Thoracic aorta (tissue), 2 donors: ENCODE results near the gene TLR3. TPM values are rescaled to one million over a fixed set of nuclear protein-coding genes. Genes with fewer than 3 reads are reported as not detected.

Experiments
- ATAC-seq: fragments of 150-250 bp; one replicate; pipeline ENCODE4 v1.8.0; 2017; ENCODE audit warnings: low read depth; ENCODE audit not compliant: insufficient number of reproducible peaks, low FRiP score
- DNase-seq: peaks from one replicate; pipeline ENCODE4 v3.0.0-alpha.2; 2020; ENCODE audit warnings: low spot score
- H3K27ac ChIP-seq, 2 donors: fragments of 200-600 bp; sonication (generic); 1 replicate in 1 of 2; 2 replicates in 1 of 2; pipeline ENCODE4 v1.5.1; 2016; ENCODE audit warnings: mild to moderate bottlenecking in 2 of 2, moderate library complexity in 2 of 2
- H3K27me3 ChIP-seq: fragments of 200-600 bp; sonication (generic); replicated peaks from 2 replicates; pipeline ENCODE4 v1.6.0; 2016; ENCODE audit warnings: mild to moderate bottlenecking; ENCODE audit not compliant: insufficient read depth
- H3K36me3 ChIP-seq: fragments of 200-600 bp; sonication (generic); one replicate; pipeline ENCODE4 v1.5.1; 2016
- H3K4me1 ChIP-seq, 2 donors: fragments of 200-600 bp; sonication (generic); 1 replicate in 1 of 2; 2 replicates in 1 of 2; pipeline versions ENCODE4 v1.5.1 to v1.6.0; 2016; ENCODE audit warnings: low read depth in 2 of 2, mild to moderate bottlenecking in 1 of 2; ENCODE audit not compliant: control insufficient read depth in 1 of 2
- H3K4me3 ChIP-seq: fragments of 200-600 bp; sonication (generic); 2 replicates; pipeline ENCODE4 v1.5.1; 2016; ENCODE audit warnings: mild to moderate bottlenecking
- H3K9me3 ChIP-seq: fragments of 200-600 bp; sonication (generic); 2 replicates; pipeline ENCODE4 v1.5.1; 2016
- CTCF ChIP-seq: fragments of 200-600 bp; sonication (generic); IDR thresholded peaks from one replicate; pipeline ENCODE4 v1.5.1; 2019; ENCODE audit warnings: antibody characterized with exemption
- total RNA-seq, 2 donors: library from RNA; depleted of rRNA; stranded (reverse); fragments of >200 nt; gene quantifications; one replicate each; pipeline versions ENCODE4 v1.1.0 to v1.2.3, GENCODE V29; 2016

TLR3 gene
- total RNA-seq, 2 donors from 2014 or later, result 3.5 to 5.7 TPM

GRCh38 chr4:186105647-186106321, 36.8 kb downstream of the TLR3 start:
- Histone ChIP-seq H3K9me3 (no peaks in the 10 kb centered on the region), H3K4me1 (peaks cover 10 to 16% of the 10 kb centered on the region in 2 donors), H3K36me3 (no peaks in the 10 kb centered on the region), H3K4me3 (peak overlapping the region; percentile 76), H3K27ac (no peak overlapping the region), H3K27me3 (no peaks in the 10 kb centered on the region)
- DNase-seq (no peak), ATAC-seq (no peak)
- no peak for TF ChIP-seq CTCF

- no peak overlapping the region for H3K27ac ChIP-seq
- DNase-seq, result no peak
- H3K9me3 ChIP-seq, result no peaks in the 10 kb centered on the region
- no peaks in the 10 kb centered on the region for H3K27me3 ChIP-seq
- no peaks in the 10 kb centered on the region for H3K36me3 ChIP-seq
- TF ChIP-seq CTCF, result no peak
- H3K4me3 ChIP-seq, result no peak overlapping the region
- no peak for ATAC-seq
- peaks cover 10 to 16% of the 10 kb centered on the region in 2 donors for H3K4me1 ChIP-seq
Observed at GRCh38 chr4:186107947-186108346, 39.0 kb downstream of the TLR3 start.

GRCh38 chr4:186108391-186108790, 39.4 kb downstream of the TLR3 start:
- Histone ChIP-seq H3K9me3 (no peaks in the 10 kb centered on the region), H3K27me3 (no peaks in the 10 kb centered on the region)
- ATAC-seq, result no peak

GRCh38 chr4:186109245-186109644, 40.3 kb downstream of the TLR3 start:
- H3K27ac ChIP-seq, result no peak overlapping the region
- no peaks in the 10 kb centered on the region for H3K27me3 ChIP-seq
- DNase-seq, result no peak
- peaks cover 10 to 14% of the 10 kb centered on the region in 2 donors for H3K4me1 ChIP-seq
- no peak overlapping the region for H3K4me3 ChIP-seq
- no peak for ATAC-seq
- no peak for TF ChIP-seq CTCF
- no peaks in the 10 kb centered on the region for H3K36me3 ChIP-seq
- no peaks in the 10 kb centered on the region for H3K9me3 ChIP-seq

More at GRCh38 chr4:186108391-186108790, 39.4 kb downstream of the TLR3 start:
- no peak for TF ChIP-seq CTCF
- Histone ChIP-seq H3K36me3 (no peaks in the 10 kb centered on the region), H3K27ac (no peak overlapping the region), H3K4me3 (no peak overlapping the region), H3K4me1 (peaks cover 10 to 16% of the 10 kb centered on the region in 2 donors)
- no peak for DNase-seq

GRCh38 chr4:186116697-186117096, 47.7 kb downstream of the TLR3 start:
- Histone ChIP-seq H3K9me3 (no peaks in the 10 kb centered on the region), H3K27me3 (no peaks in the 10 kb centered on the region), H3K4me3 (no peak overlapping the region), H3K27ac (no peak overlapping the region), H3K4me1 (no peaks in the 10 kb centered on the region), H3K36me3 (no peaks in the 10 kb centered on the region)
- TF ChIP-seq CTCF, result no peak
- ATAC-seq (no peak), DNase-seq (no peak)
